DOHH2 (cell line): Measurements from ENCODE around the gene CFAP251.

Experiments used
- H3F3A ChIP-seq: fragments of 200-600 bp; sonication (generic), shearing (Covaris generic); 2 replicates; pipeline ENCODE4 v1.6.0; 2016; ENCODE audit warnings: antibody characterized with exemption, mild to moderate bottlenecking; ENCODE audit not compliant: control insufficient read depth, insufficient read depth
- H3K27ac ChIP-seq: fragments of 200-600 bp; sonication (generic); 2 replicates; pipeline ENCODE4 v1.5.1; 2014; ENCODE audit warnings: low read depth, mild to moderate bottlenecking, low read length, moderate library complexity
- H3K27me3 ChIP-seq: fragments of 200-600 bp; sonication (generic); 2 replicates; pipeline ENCODE4 v1.6.1; 2014; ENCODE audit warnings: mild to moderate bottlenecking, low read length, mixed read lengths; ENCODE audit not compliant: control insufficient read depth
- H3K36me3 ChIP-seq: fragments of 200-600 bp; sonication (generic); 2 replicates; pipeline ENCODE4 v1.6.1; 2014; ENCODE audit warnings: mild to moderate bottlenecking, low read length, moderate library complexity, mixed read lengths; ENCODE audit not compliant: control insufficient read depth
- H3K4me1 ChIP-seq: fragments of 200-600 bp; sonication (generic); 2 replicates; pipeline ENCODE4 v1.6.1; 2014; ENCODE audit warnings: mild to moderate bottlenecking, low read length, mixed read lengths; ENCODE audit not compliant: control insufficient read depth
- H3K4me2 ChIP-seq: fragments of 200-600 bp; sonication (generic); 2 replicates; pipeline ENCODE4 v1.6.0; 2014; ENCODE audit warnings: mild to moderate bottlenecking, low read length, moderate library complexity
- H3K4me3 ChIP-seq: fragments of 200-600 bp; sonication (generic); 2 replicates; pipeline ENCODE4 v1.5.1; 2014; ENCODE audit warnings: mild to moderate bottlenecking, low read length, mixed read lengths
- H3K79me2 ChIP-seq: fragments of 200-600 bp; sonication (generic); 2 replicates; pipeline ENCODE4 v1.6.1; 2014; ENCODE audit warnings: mild to moderate bottlenecking, low read length, mixed read lengths; ENCODE audit not compliant: control insufficient read depth
- H3K9me2 ChIP-seq: fragments of 200-600 bp; sonication (generic); replicated peaks from 2 replicates; pipeline ENCODE4 v1.6.1; 2014; ENCODE audit warnings: mild to moderate bottlenecking, low read length, mixed read lengths; ENCODE audit not compliant: control insufficient read depth
- H3K9me3 ChIP-seq: fragments of 200-600 bp; sonication (generic); 2 replicates; pipeline ENCODE4 v1.6.1; 2014; ENCODE audit warnings: antibody characterized with exemption, low read length, mixed read lengths; ENCODE audit not compliant: control insufficient read depth, insufficient read depth
- H4K20me1 ChIP-seq: fragments of 200-600 bp; sonication (generic); 2 replicates; pipeline ENCODE4 v1.6.0; 2014; ENCODE audit warnings: low read depth, mild to moderate bottlenecking, antibody characterized with exemption, low read length, moderate library complexity; ENCODE audit not compliant: control insufficient read depth, insufficient read depth
- CTCF ChIP-seq: fragments of 200-600 bp; sonication (generic); IDR thresholded peaks from one replicate; pipeline ENCODE4 v1.5.1; 2014; ENCODE audit warnings: antibody characterized with exemption, mild to moderate bottlenecking, low read depth, low read length; ENCODE audit not compliant: poor library complexity, severe bottlenecking
- EZH2phosphoT487 ChIP-seq: fragments of 200-600 bp; sonication (generic); IDR thresholded peaks from 2 replicates; pipeline ENCODE4 v1.6.1; 2017; ENCODE audit warnings: borderline replicate concordance, mild to moderate bottlenecking, antibody characterized with exemption, low read length, moderate library complexity, mixed read lengths

Gene CFAP251

DNA sequence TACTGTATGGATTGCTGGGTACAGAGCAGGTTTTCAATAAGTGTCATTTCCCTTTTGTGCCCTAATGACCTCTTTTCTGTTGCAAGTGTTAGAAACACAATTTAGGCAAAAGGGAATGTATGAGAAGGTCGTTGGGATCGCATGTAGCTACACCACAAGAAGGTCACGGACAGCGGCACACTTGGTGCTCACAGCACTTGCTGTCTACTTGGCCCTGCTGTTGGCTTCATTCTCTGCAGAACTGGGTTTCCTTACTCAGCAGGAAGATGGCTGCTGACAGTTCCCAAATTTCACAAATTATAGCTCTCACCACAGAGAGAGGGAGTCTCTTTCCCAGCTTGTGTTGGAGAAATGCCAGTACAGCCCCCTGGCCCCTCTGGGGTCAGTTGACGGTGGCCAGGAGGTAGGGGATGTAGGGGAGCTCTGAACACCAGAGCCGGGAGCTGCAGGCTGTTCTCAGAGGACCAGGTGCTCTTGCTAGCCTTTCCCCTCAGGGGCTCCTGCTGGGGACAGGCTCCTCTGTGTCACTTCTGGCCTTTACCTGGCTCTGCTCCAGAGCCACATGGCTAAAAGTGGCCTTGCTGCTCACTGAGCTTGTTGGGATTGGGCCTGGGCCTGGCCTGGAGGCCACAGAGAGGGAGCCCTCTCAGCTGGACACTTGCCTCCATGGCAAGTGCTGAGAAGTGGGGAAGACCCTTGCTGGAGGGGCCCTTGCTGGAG, 52.3 kb downstream of the CFAP251 start:
- H3K27me3 ChIP-seq = no peaks in the 10 kb centered on the region
- no peaks in the 10 kb centered on the region for H3K79me2 ChIP-seq
- peaks cover 11% of the 10 kb centered on the region; the same call in 1 of the 2 replicates for H3K9me3 ChIP-seq
- H3K4me3 ChIP-seq = no peak overlapping the region
- H4K20me1 ChIP-seq = no peaks in the 10 kb centered on the region
- H3F3A ChIP-seq = no peaks in the 10 kb centered on the region
- H3K4me2 ChIP-seq = no peak overlapping the region
- no peaks in the 10 kb centered on the region for H3K9me2 ChIP-seq
- H3K4me1 ChIP-seq = peaks cover 10% of the 10 kb centered on the region
- no peak for TF ChIP-seq CTCF
- no peak for TF ChIP-seq EZH2phosphoT487
- H3K27ac ChIP-seq = no peak overlapping the region
- peaks cover 37% of the 10 kb centered on the region for H3K36me3 ChIP-seq

GRCh38 chr12:121974026-121974985, 55.9 kb downstream of the CFAP251 start:
- Histone ChIP-seq H3K27ac (no peak overlapping the region), H3F3A (peaks cover 9% of the 10 kb centered on the region), H3K4me3 (no peak overlapping the region), H3K36me3 (peaks cover 21% of the 10 kb centered on the region), H3K9me2 (no peaks in the 10 kb centered on the region), H3K79me2 (no peaks in the 10 kb centered on the region), H4K20me1 (no peaks in the 10 kb centered on the region), H3K9me3 (peaks cover 11% of the 10 kb centered on the region; the same call in 1 of the 2 replicates), H3K4me2 (no peak overlapping the region), H3K27me3 (no peaks in the 10 kb centered on the region), H3K4me1 (peaks cover 9% of the 10 kb centered on the region)
- TF ChIP-seq CTCF (no peak), EZH2phosphoT487 (no peak)

- peaks cover 17% of the 10 kb centered on the region for H3K4me1 ChIP-seq
- no peak overlapping the region for H3K27ac ChIP-seq
- H4K20me1 ChIP-seq = no peaks in the 10 kb centered on the region
- no peaks in the 10 kb centered on the region for H3K27me3 ChIP-seq
- no peaks in the 10 kb centered on the region for H3K79me2 ChIP-seq
- no peak overlapping the region for H3K4me2 ChIP-seq
- H3F3A ChIP-seq = peaks cover 13% of the 10 kb centered on the region
- H3K36me3 ChIP-seq = peaks cover 24% of the 10 kb centered on the region
- H3K4me3 ChIP-seq = no peak overlapping the region
- H3K9me2 ChIP-seq = no peaks in the 10 kb centered on the region
- peaks cover 11% of the 10 kb centered on the region; the same call in 1 of the 2 replicates for H3K9me3 ChIP-seq
- TF ChIP-seq CTCF (no peak), EZH2phosphoT487 (no peak)
These were observed 56.6 kb downstream of the CFAP251 start for GRCh38 chr12:121975021-121975420.
